HG03575 (cell line): ENCODE measurements around the gene RYR1.
"Not testable (repeated sequence)": the region's sequence is repeated elsewhere in the genome, so short reads cannot be mapped to it uniquely, and the experiment has no call there.

ENCODE experiments used
- ATAC-seq: cut with Tn5 transposase; IDR thresholded peaks from one replicate; pipeline ENCODE4 v1.9.1; 2021; ENCODE audit not compliant: unreplicated experiment, insufficient number of reproducible peaks, low FRiP score; ENCODE audit errors: extremely low read depth

RYR1 gene

DNA sequence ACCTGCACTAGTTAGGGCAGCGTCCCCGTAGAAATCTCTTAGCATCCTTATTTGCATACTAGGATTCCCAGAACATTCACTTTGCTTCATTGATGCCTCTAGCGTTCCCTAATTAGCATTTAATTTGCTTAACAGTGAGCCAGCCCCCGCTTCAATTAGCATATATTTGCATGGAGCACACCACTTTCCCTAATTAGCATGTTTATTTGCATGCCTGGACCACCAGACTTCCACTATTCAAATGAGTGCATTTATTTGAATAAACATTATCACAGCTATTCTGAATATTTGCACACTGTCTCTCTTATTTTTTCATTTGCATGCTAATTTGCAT lies 69.6 kb downstream of the RYR1 start:
- no peak for ATAC-seq

DNA sequence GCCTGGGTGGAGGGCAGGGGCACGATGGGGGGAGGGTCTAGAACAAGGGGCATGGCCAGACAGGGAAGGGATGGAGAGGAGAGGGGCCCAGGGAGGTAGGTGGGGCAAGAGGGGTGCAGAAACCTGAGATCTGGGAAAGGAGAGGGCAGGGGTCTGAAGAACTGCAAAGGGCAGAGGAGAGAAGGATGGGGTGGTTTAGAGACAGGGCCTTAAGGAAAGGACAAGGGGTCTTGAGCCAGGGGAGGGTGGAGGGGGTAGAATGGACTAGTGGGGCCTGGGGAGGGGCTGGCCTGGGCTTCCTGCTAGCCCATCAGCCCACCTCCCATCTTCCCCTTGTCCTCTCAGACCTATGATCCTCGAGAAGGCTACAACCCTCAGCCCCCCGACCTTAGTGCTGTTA lies 72.5 kb downstream of the RYR1 start:
- no peak for ATAC-seq

DNA sequence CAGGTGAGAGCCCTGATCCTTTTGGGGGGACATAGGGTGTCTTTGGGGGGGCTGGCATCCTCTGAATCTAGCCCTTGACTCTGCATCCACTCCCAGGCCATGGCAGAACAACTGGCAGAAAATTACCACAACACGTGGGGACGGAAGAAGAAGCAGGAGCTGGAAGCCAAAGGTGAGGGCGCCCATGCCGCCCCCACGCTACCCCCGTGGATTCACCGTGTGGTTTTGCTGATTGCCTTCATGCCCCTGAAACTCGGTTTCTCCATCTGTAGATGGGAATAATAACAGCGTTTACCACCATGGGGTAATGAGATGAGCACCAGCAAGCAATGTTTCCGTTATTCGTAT lies 72.9 kb downstream of the RYR1 start:
- ATAC-seq, result no peak

GRCh38 chr19:38506723-38507550 lies 73.4 kb downstream of the RYR1 start:
- ATAC-seq, result no peak

GRCh38 chr19:38507551-38508127 lies 74.1 kb downstream of the RYR1 start:
- no peak for ATAC-seq

DNA sequence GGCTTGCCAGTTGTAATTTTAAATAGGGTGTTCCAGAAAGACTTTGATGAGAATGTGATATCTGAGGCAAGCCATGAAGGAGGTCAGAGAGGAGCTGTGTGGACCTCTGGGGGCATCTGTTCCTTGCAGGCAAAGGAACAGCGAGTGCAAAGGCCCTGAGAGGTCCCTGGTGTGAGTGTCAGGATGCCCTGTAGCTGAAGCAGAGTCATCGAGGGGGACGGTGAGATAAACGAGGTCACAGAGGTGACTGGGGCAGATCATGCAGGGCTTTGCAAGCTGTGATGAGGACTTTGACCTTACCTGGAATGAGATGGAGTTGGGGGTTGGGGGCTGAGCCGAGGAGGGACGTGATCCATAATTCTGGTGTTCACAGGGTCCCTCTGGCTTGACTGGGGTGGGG lies 75.0 kb downstream of the RYR1 start:
- no peak for ATAC-seq

DNA sequence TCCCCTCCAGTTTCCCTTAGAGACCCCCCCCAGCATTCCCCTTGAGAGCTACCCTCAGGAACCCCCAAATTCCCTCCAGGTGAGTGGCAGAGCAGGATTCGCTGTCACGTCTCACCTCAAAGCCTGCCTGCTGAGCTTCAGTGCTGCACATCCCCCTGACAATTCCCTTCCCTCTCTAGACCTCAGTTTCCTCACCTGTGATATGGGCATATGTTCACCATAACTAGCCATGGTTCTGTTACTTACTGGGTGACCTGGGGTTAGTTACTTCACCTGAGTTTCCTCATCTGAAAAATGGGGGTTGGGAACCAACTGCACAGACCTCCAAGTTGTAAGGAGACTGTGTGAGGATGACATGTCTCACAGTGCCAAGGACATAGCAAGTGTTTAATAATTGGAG lies 75.5 kb downstream of the RYR1 start:
- no peak for ATAC-seq

GRCh38 chr19:38511074-38511708 lies 77.7 kb downstream of the RYR1 start:
- ATAC-seq, result no peak

DNA sequence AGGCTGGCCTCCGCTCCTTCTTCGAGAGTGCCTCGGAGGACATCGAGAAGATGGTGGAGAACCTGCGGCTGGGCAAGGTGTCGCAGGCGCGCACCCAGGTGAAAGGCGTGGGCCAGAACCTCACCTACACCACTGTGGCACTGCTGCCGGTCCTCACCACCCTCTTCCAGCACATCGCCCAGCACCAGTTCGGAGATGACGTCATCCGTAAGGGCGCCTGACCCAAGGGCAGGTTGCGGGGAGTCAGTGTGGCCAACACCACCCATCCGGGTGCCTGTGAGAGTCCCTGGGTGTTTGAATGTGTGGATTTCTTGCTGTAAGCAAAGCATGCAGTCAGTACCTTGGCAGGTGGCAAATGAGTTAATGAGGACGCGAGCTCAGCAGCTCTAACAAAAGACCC lies 78.8 kb downstream of the RYR1 start:
- no peak for ATAC-seq

GRCh38 chr19:38513156-38513555 lies 79.7 kb downstream of the RYR1 start:
- not testable (repeated sequence) for ATAC-seq

- no peak for ATAC-seq
Measured at GRCh38 chr19:38513762-38514167, 80.3 kb downstream of the RYR1 start.

DNA sequence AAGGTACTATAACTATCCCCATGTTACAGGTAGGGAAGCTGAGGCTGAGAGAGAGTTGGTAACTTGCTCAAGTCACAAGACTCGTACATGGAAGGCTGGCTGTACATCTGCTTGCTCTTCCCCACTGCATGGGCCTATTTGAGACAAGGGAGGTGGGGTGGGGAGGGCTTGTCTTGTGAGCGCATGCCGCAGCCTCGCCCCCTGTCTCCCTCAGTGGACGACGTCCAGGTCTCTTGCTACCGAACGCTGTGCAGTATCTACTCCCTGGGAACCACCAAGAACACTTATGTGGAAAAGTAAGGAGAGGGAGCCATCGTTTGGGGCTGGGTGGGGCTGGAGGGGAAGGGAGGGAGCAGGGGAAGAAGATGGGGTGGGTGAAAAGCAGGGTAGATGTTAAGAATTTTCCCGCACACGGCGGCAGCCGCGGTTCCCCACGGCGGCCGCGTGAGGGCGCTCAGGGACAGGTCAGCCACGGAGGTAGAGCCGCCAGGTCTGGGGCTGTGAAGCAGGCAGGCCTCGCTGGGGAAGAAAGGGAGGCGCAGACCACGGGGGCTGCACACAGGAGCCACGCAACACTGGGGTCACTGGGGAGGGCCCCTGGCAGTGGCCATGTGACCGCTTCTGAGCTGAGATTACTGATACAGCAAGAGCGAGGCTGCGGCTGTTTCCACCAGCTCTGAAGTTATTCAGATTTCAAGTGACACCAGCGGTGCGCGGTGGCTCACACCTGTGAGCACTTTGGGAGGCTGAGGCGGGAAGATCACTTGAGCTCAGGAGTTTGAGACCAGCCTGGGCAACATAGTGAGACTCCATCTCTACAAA lies 81.5 kb downstream of the RYR1 start:
- ATAC-seq, result no peak

- no peak for ATAC-seq
Measured at GRCh38 chr19:38515896-38516295, 82.4 kb downstream of the RYR1 start.

GRCh38 chr19:38516802-38517201 lies 83.3 kb downstream of the RYR1 start:
- ATAC-seq, result no peak

DNA sequence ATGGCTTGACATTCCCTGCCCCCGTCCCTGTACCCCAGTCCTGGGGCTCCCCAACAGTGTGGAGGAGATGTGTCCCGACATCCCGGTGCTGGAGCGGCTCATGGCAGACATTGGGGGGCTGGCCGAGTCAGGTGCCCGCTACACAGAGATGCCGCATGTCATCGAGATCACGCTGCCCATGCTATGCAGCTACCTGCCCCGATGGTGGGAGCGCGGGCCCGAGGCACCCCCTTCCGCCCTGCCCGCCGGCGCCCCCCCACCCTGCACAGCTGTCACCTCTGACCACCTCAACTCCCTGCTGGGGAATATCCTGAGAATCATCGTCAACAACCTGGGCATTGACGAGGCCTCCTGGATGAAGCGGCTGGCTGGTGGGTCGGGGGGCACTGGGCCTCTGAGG lies 83.8 kb downstream of the RYR1 start:
- no peak for ATAC-seq

GRCh38 chr19:38517980-38518379 lies 84.5 kb downstream of the RYR1 start:
- ATAC-seq, result not testable (repeated sequence)

DNA sequence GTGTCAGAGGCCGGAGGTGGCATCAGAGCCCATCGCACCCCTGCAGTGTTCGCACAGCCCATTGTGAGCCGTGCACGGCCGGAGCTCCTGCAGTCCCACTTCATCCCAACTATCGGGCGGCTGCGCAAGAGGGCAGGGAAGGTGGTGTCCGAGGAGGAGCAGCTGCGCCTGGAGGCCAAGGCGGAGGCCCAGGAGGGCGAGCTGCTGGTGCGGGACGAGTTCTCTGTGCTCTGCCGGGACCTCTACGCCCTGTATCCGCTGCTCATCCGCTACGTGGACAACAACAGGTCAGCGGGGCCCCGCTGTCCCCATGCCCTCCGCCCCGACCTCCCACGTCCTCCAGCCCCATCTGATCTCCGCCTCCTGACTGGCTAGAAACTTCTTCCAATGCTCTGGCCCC lies 85.7 kb downstream of the RYR1 start:
- no peak for ATAC-seq

- ATAC-seq, result no peak
Measured at GRCh38 chr19:38519988-38520387, 86.5 kb downstream of the RYR1 start.

GRCh38 chr19:38522915-38523314 lies 89.4 kb downstream of the RYR1 start:
- ATAC-seq, result no peak

DNA sequence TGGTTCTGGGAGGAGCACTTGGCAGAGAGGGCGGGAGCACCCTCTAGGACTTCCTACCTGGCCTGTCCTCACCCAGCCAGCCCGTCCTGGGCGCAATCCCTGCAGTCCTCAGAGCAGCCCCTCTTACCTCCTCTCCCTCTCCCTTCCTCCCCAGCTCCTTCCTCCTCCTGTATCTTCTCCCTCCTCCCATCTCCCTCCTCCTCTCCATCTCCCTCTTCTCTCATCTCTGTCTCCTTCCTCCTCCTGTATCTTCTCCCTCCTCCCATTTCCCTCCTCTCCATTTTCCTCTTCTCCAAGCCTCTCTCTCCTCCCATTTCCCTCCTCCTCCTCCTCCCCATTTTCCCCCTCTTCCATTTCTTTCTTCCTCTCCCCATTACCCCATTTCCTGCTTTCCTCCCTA lies 89.8 kb downstream of the RYR1 start:
- no peak for ATAC-seq
